ENCODE results near the gene NDUFV2. TPM values are rescaled to one million over a fixed set of nuclear protein-coding genes. Genes with fewer than 3 reads are reported as not detected.

Gene NDUFV2
- 160 TPM for polyA plus RNA-seq (2013, experiment 1 of 4)
- 161 TPM for polyA plus RNA-seq (2013, experiment 2 of 4)
- 155 TPM for polyA plus RNA-seq (2013, experiment 3 of 4)
- polyA plus RNA-seq (2013, experiment 4 of 4): 167 TPM

DNA sequence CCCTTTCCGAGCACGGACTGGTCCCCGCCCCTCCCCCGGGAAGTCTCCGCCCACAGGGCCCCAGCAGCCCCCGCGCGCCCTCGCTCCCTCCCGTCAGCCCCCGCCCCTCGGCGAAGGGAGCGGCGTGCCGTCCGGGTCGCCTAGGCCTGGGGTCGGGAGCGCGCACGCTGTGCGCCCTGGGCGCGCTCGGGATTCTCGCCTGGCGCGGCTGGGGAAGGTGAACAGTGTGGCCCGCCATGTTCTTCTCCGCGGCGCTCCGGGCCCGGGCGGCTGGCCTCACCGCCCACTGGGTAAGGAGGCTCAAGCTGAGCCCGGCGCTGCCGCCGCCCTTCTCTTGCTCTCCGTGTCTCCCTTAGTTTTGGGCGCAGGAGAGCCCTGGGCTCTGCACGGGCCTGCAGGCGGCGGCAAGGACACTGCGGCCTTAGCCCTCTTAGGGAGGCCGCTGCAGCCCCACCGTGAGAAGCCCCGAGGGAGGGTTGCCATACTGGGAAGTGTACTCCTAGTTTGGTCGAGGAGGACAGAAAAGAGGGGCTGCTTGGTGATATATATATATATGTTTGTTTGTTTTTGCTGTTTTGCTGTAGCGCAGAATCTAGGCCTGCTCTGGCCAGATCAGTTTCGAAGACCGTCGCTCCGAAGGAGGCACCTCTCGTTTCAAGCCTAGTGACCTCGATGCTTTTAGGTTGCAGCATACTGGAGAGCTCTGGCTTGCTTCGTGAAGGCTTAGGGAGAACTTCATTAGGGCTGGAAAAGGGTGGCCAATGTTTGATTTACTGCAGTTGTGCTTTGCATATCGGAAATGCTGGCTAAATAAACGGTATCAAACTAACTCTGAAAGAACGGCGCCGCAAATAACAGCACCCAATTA is at the start of gene NDUFV2:
Gene NDUFV2 (plus strand): TSS at position 192 of the 868 bp plus-strand sequence. CDS start 45 bp downstream, at position 237.
- Histone ChIP-seq H3K27me3 (ENCODE audit: control insufficient read depth, insufficient read depth, low read length, poor library complexity, severe bottlenecking) (no peaks in the 10 kb centered on the region), H3K4me3 (ENCODE audit: insufficient read depth, low read depth, low read length) (peak within 1 kb of the TSS; percentile 69), H3K9me3 (ENCODE audit: control insufficient read depth, low read length) (no peaks in the 10 kb centered on the region), H3K36me3 (ENCODE audit: control insufficient read depth, insufficient read depth, low read length) (no peaks in the 10 kb centered on the region), H3K27ac (ENCODE audit: insufficient read depth, low read depth, low read length, poor library complexity, severe bottlenecking) (peak within 1 kb of the TSS; percentile 68), H3K4me1 (ENCODE audit: control insufficient read depth, insufficient read depth, low read length) (peaks cover 24% of the 10 kb centered on the region)
- 1% methylated on average over 64 of the region's 64 CpGs for WGBS, 2 experiments

DNA sequence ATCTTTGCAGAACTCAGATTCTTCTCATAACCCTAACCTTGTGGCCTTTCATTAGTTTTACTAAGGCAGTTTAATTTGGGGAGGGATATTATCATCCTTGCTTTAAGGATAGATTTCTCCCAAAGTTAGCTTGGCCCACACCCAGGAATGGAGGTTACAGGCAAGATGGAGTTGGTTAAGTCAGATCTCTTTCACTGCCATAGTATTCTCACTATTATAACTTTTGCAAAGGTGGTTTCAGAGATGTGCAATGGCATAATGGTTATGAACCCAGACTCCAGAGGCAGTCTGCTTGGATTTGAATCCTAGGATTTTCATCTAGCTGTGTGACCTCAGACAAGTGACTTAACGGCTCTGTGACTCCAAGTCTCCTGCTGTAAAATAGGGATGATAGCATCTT is 48.7 kb upstream of the NDUFV2 start:
- Histone ChIP-seq H3K4me1 (ENCODE audit: control insufficient read depth, insufficient read depth, low read length) (no peaks in the 10 kb centered on the region), H3K27ac (ENCODE audit: insufficient read depth, low read depth, low read length, poor library complexity, severe bottlenecking) (no peak overlapping the region), H3K4me3 (ENCODE audit: insufficient read depth, low read depth, low read length) (no peak overlapping the region), H3K36me3 (ENCODE audit: control insufficient read depth, insufficient read depth, low read length) (no peaks in the 10 kb centered on the region), H3K9me3 (ENCODE audit: control insufficient read depth, low read length) (no peaks in the 10 kb centered on the region), H3K27me3 (ENCODE audit: control insufficient read depth, insufficient read depth, low read length, poor library complexity, severe bottlenecking) (no peaks in the 10 kb centered on the region)
- WGBS, 2 experiments: 93 to 98% methylated on average over 1 of the region's 1 CpG

GRCh38 chr18:9055185-9055584 is 47.3 kb upstream of the NDUFV2 start:
- Histone ChIP-seq H3K27ac (ENCODE audit: insufficient read depth, low read depth, low read length, poor library complexity, severe bottlenecking) (no peak overlapping the region), H3K27me3 (ENCODE audit: control insufficient read depth, insufficient read depth, low read length, poor library complexity, severe bottlenecking) (no peaks in the 10 kb centered on the region)
- WGBS, 2 experiments: 81 to 93% methylated on average over 1 of the region's 1 CpG

DNA sequence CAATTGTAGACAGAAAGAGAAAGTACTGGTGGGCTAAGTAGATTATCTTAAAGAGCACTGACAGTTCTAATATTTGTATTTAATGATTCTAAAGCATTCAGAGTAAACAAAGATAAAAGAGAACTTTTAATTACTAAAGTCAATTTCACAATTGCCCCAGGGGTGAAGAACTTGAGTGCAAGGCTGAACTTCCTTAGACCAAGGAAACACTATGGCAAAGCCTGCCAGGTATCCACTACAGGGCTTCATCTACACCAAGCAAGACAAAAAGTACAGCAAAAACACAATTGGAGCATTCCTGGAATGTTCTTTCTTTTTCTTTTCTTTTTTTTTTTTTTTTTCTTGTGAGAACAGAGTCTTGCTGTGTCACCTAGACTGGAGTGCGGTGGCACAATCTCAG is 46.9 kb upstream of the NDUFV2 start:
- H3K36me3 ChIP-seq (ENCODE audit: control insufficient read depth, insufficient read depth, low read length): no peaks in the 10 kb centered on the region
- H3K4me1 ChIP-seq (ENCODE audit: control insufficient read depth, insufficient read depth, low read length): no peaks in the 10 kb centered on the region
- no peaks in the 10 kb centered on the region for H3K9me3 ChIP-seq (ENCODE audit: control insufficient read depth, low read length)
- H3K27me3 ChIP-seq (ENCODE audit: control insufficient read depth, insufficient read depth, low read length, poor library complexity, severe bottlenecking): no peaks in the 10 kb centered on the region
- WGBS, 2 experiments: 95 to 100% methylated on average over 1 of the region's 1 CpG
- H3K4me3 ChIP-seq (ENCODE audit: insufficient read depth, low read depth, low read length): no peak overlapping the region
- H3K27ac ChIP-seq (ENCODE audit: insufficient read depth, low read depth, low read length, poor library complexity, severe bottlenecking): no peak overlapping the region

More at GRCh38 chr18:9055185-9055584, 47.3 kb upstream of the NDUFV2 start:
- Histone ChIP-seq H3K4me1 (ENCODE audit: control insufficient read depth, insufficient read depth, low read length) (no peaks in the 10 kb centered on the region), H3K36me3 (ENCODE audit: control insufficient read depth, insufficient read depth, low read length) (no peaks in the 10 kb centered on the region), H3K4me3 (ENCODE audit: insufficient read depth, low read depth, low read length) (no peak overlapping the region), H3K9me3 (ENCODE audit: control insufficient read depth, low read length) (no peaks in the 10 kb centered on the region)

DNA sequence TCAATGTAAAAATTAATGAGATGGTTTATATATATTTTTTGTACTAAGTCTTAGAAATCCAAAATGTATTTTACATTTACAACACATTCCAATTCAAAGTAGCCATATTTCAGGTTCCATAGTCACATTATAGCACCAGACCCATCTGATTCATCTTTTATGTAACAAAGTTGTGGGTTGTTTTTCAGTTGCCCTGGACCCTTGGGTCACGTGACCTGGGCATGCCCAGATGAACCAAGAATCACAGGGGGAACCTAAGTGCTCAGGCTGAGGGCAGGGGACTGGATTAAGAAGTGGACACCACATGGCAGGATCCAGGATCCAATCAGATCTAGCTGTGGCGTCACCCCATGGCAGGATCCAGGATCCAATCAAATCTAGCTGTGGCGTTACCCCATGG is 44.9 kb upstream of the NDUFV2 start:
- Histone ChIP-seq H3K9me3 (ENCODE audit: control insufficient read depth, low read length) (no peaks in the 10 kb centered on the region), H3K27ac (ENCODE audit: insufficient read depth, low read depth, low read length, poor library complexity, severe bottlenecking) (no peak overlapping the region), H3K36me3 (ENCODE audit: control insufficient read depth, insufficient read depth, low read length) (no peaks in the 10 kb centered on the region), H3K27me3 (ENCODE audit: control insufficient read depth, insufficient read depth, low read length, poor library complexity, severe bottlenecking) (no peaks in the 10 kb centered on the region), H3K4me3 (ENCODE audit: insufficient read depth, low read depth, low read length) (no peak overlapping the region), H3K4me1 (ENCODE audit: control insufficient read depth, insufficient read depth, low read length) (no peaks in the 10 kb centered on the region)
- WGBS, 2 experiments: 94 to 95% methylated on average over 3 of the region's 3 CpGs

DNA sequence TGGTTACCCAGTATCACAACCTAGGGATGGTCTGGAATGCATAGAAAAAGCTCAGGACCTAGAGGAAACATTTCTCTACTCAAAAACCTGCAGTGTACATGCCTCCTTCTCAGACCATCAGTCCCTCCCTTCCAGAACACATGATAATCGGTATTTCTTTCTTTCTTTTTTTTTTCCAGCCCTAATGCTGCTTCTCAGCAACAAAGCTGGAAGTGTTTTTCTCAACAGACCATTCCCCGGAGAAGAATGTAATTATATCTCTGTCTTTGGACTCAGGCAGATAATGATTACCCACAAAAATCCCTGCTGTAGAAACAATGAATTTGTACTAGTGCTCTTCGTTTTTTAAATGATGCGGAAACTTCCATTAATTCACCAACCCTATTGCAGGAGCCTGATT is 44.1 kb upstream of the NDUFV2 start:
- 98 to 99% methylated on average over 4 of the region's 4 CpGs for WGBS, 2 experiments

DNA sequence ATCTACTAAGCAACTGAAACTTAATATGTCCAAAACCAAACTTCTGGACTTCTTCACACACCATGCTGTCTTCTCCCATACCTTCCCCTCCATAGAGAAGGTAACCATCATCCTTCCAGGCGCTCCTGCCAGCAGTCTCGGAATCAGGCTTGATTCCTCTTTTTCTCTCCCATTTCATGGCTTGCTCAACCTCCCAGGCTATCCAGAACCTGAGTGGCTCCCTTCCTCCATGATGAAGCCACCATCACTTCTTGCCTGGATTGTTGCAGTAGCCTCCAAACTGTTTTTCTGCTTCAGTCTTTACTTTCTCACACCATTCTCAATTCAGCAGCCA is 40.1 kb upstream of the NDUFV2 start:
- no peaks in the 10 kb centered on the region for H3K36me3 ChIP-seq (ENCODE audit: control insufficient read depth, insufficient read depth, low read length)
- H3K4me1 ChIP-seq (ENCODE audit: control insufficient read depth, insufficient read depth, low read length): no peaks in the 10 kb centered on the region
- H3K4me3 ChIP-seq (ENCODE audit: insufficient read depth, low read depth, low read length): no peak overlapping the region
- no peaks in the 10 kb centered on the region for H3K9me3 ChIP-seq (ENCODE audit: control insufficient read depth, low read length)
- 90 to 93% methylated on average over 2 of the region's 2 CpGs for WGBS, 2 experiments
- no peak overlapping the region for H3K27ac ChIP-seq (ENCODE audit: insufficient read depth, low read depth, low read length, poor library complexity, severe bottlenecking)
- H3K27me3 ChIP-seq (ENCODE audit: control insufficient read depth, insufficient read depth, low read length, poor library complexity, severe bottlenecking): no peaks in the 10 kb centered on the region

More for the DNA sequence above, 44.1 kb upstream of the NDUFV2 start:
- Histone ChIP-seq H3K27me3 (ENCODE audit: control insufficient read depth, insufficient read depth, low read length, poor library complexity, severe bottlenecking) (no peaks in the 10 kb centered on the region), H3K36me3 (ENCODE audit: control insufficient read depth, insufficient read depth, low read length) (no peaks in the 10 kb centered on the region), H3K9me3 (ENCODE audit: control insufficient read depth, low read length) (no peaks in the 10 kb centered on the region), H3K4me3 (ENCODE audit: insufficient read depth, low read depth, low read length) (no peak overlapping the region), H3K4me1 (ENCODE audit: control insufficient read depth, insufficient read depth, low read length) (no peaks in the 10 kb centered on the region), H3K27ac (ENCODE audit: insufficient read depth, low read depth, low read length, poor library complexity, severe bottlenecking) (no peak overlapping the region)

GRCh38 chr18:9065864-9066263 is 36.6 kb upstream of the NDUFV2 start:
- H3K36me3 ChIP-seq (ENCODE audit: control insufficient read depth, insufficient read depth, low read length): no peaks in the 10 kb centered on the region
- H3K27me3 ChIP-seq (ENCODE audit: control insufficient read depth, insufficient read depth, low read length, poor library complexity, severe bottlenecking): no peaks in the 10 kb centered on the region
- WGBS, 2 experiments: 87 to 94% methylated on average over 5 of the region's 5 CpGs
- H3K27ac ChIP-seq (ENCODE audit: insufficient read depth, low read depth, low read length, poor library complexity, severe bottlenecking): no peak overlapping the region
- no peaks in the 10 kb centered on the region for H3K9me3 ChIP-seq (ENCODE audit: control insufficient read depth, low read length)
- H3K4me1 ChIP-seq (ENCODE audit: control insufficient read depth, insufficient read depth, low read length): no peaks in the 10 kb centered on the region
- H3K4me3 ChIP-seq (ENCODE audit: insufficient read depth, low read depth, low read length): no peak overlapping the region

DNA sequence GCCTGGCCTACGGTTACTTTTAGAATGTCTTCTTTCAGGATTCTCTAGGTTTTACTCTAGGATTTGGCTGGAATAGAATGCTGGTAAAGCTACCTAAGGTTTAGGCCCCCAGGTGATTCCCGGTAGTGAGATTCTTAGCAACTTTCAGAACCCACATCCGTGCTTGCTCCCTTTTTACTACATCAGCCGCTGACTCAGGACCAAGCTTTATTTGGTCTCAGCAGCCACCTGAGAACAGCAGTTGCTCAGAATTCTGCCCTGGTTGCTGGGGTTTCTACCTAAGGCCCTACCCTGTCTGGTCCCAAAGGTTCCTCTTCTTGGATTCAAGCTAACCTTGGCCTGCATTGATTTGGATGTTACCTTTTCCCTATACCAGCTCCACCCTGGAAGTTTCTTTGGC is 36.1 kb upstream of the NDUFV2 start:
- 95% methylated on average over 4 of the region's 4 CpGs for WGBS, 2 experiments
- Histone ChIP-seq H3K4me3 (ENCODE audit: insufficient read depth, low read depth, low read length) (no peak overlapping the region), H3K36me3 (ENCODE audit: control insufficient read depth, insufficient read depth, low read length) (no peaks in the 10 kb centered on the region), H3K9me3 (ENCODE audit: control insufficient read depth, low read length) (no peaks in the 10 kb centered on the region), H3K4me1 (ENCODE audit: control insufficient read depth, insufficient read depth, low read length) (no peaks in the 10 kb centered on the region), H3K27ac (ENCODE audit: insufficient read depth, low read depth, low read length, poor library complexity, severe bottlenecking) (no peak overlapping the region), H3K27me3 (ENCODE audit: control insufficient read depth, insufficient read depth, low read length, poor library complexity, severe bottlenecking) (no peaks in the 10 kb centered on the region)

DNA sequence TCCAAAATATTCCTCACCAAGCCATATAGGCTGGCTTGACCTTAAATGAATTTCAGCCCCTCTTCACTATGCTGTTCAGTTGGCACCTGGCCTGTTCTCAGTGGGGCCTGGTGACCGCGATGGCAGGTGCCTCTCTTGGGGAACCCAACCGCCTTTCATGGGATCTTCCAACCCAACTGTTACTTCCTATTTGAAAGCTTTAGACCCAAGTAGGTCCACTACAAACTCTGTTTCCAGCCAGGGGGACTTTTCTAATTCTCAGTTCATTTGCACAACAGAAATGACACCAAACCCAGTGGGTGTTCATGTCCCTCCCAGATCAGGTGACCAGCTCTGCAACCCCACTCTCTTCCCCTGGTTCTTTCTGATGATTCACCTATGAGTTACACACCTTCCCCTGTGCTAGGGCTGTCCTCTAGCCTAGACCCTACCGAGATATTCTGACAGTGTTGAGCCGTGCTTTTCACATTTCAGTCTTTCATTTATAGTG is 35.6 kb upstream of the NDUFV2 start:
- H3K27ac ChIP-seq (ENCODE audit: insufficient read depth, low read depth, low read length, poor library complexity, severe bottlenecking): no peak overlapping the region
- H3K4me3 ChIP-seq (ENCODE audit: insufficient read depth, low read depth, low read length): no peak overlapping the region
- H3K27me3 ChIP-seq (ENCODE audit: control insufficient read depth, insufficient read depth, low read length, poor library complexity, severe bottlenecking): no peaks in the 10 kb centered on the region
- H3K9me3 ChIP-seq (ENCODE audit: control insufficient read depth, low read length): no peaks in the 10 kb centered on the region
- 93 to 97% methylated on average over 3 to 5 of the region's 5 CpGs for WGBS, 2 experiments
- H3K4me1 ChIP-seq (ENCODE audit: control insufficient read depth, insufficient read depth, low read length): no peaks in the 10 kb centered on the region
- no peaks in the 10 kb centered on the region for H3K36me3 ChIP-seq (ENCODE audit: control insufficient read depth, insufficient read depth, low read length)

All from ectodermal cell (in vitro differentiated cells).